Measurements from ENCODE around the gene BBIP1.

GRCh38 chr10:110876000-110876399 lies 43.0 kb downstream of the BBIP1 start:
- no peak for TF ChIP-seq BACH2 (CRISPR knock-in tag; IDR thresholded peaks at IDR 0.05; ENCODE audit: borderline replicate concordance)
- TF ChIP-seq RARB (CRISPR knock-in tag; IDR thresholded peaks at IDR 0.05), result no peak
- no peak for TF ChIP-seq PATZ1 (CRISPR knock-in tag; IDR thresholded peaks at IDR 0.05; ENCODE audit: borderline replicate concordance)
- TF ChIP-seq ZFP3 (CRISPR knock-in tag; IDR thresholded peaks at IDR 0.05), result no peak
- TF ChIP-seq ZNF8 (CRISPR knock-in tag; IDR thresholded peaks at IDR 0.05), result no peak
- TF ChIP-seq CSRNP3 (CRISPR knock-in tag; IDR thresholded peaks at IDR 0.05), result no peak
- no peak for TF ChIP-seq ISL1 (CRISPR knock-in tag; IDR thresholded peaks at IDR 0.05)
- no peak for TF ChIP-seq TSHZ2 (CRISPR knock-in tag; IDR thresholded peaks at IDR 0.05)
- no peak for TF ChIP-seq ARNTL (CRISPR knock-in tag; IDR thresholded peaks at IDR 0.05; ENCODE audit: borderline replicate concordance, low read depth)
- TF ChIP-seq TCF4 (CRISPR knock-in tag; IDR thresholded peaks at IDR 0.05; ENCODE audit: borderline replicate concordance), result no peak
- TF ChIP-seq TOX (CRISPR knock-in tag; IDR thresholded peaks at IDR 0.05; ENCODE audit: borderline replicate concordance), result no peak
- TF ChIP-seq SNAI2 (CRISPR knock-in tag; IDR thresholded peaks at IDR 0.05), result no peak

Data from SK-N-SH treated with all-trans-retinoic acid at 6 μM for 48 hours (cell line).